ENCODE measurements around the gene METTL25B.
A peak's percentile ranks its signal among the peaks of the same experiment; 100 is the strongest.

The METTL25B gene

DNA sequence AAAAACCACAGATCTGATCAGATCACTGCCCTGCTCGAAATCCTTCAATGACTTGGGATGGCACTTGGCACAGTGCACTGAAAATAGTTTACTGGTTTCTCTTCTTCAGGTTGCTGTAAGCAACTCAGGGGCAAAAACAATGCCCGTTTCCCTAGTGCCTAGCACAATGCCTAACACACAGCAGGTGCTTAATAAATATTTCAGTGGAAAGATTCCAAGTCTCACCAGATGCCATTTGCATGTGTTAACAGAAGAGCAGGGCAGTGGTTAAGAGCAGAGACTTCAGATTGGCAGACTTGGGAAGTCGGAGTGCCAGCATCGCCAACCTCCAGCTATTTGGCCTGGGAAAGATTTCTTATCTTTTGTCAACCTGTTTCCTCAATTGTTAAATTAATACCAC is 10.9 kb upstream of the METTL25B start:
- FAIRE-seq, result no peak
- no peak for DNase-seq (ENCODE audit: insufficient read length, low spot score)

DNA sequence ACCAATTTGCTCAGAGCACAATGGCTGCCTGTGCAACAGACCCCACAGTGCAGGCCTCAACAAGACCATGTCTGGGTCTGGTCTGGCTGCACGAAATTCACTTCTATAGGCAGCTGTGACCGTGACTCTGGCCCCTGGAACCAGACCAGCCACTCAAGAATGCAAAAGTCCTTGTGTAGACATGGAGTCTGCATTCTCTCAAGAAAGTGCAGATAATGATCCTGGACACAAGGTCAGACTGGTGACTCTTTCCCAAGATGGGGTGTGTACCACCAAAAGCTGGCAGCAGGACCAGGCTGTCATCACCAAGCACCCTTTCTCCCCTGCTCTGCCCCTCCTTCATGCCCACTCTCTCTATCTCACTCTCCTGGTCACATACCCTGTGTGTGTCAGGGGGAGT is 7.1 kb upstream of the METTL25B start:
- no peak for FAIRE-seq
- TF ChIP-seq TAF1 (IDR thresholded peaks at IDR 0.05; ENCODE audit: low read depth, low read length) (no peak), PAX5 (IDR thresholded peaks at IDR 0.05; ENCODE audit: insufficient read depth, low read length, severe bottlenecking) (no peak), SPI1 (IDR thresholded peaks at IDR 0.05; ENCODE audit: low read depth, low read length) (no peak), POLR2A (IDR thresholded peaks at IDR 0.05; ENCODE audit: low read depth, low read length) (no peak), POLR2AphosphoS5 (IDR thresholded peaks at IDR 0.05; ENCODE audit: low read depth, low read length) (0 out of 2 replicates have a peak, but pooled peaks have one; percentile 27), POU2F2 (IDR thresholded peaks at IDR 0.05; ENCODE audit: low read depth, low read length) (no peak)

More for the DNA sequence above, 10.9 kb upstream of the METTL25B start:
- TF ChIP-seq POLR2A (IDR thresholded peaks at IDR 0.05; ENCODE audit: low read depth, low read length) (no peak), PAX5 (IDR thresholded peaks at IDR 0.05; ENCODE audit: insufficient read depth, low read length, severe bottlenecking) (no peak), SPI1 (IDR thresholded peaks at IDR 0.05; ENCODE audit: low read depth, low read length) (no peak), POU2F2 (IDR thresholded peaks at IDR 0.05; ENCODE audit: low read depth, low read length) (no peak), POLR2AphosphoS5 (IDR thresholded peaks at IDR 0.05; ENCODE audit: low read depth, low read length) (no peak), TAF1 (IDR thresholded peaks at IDR 0.05; ENCODE audit: low read depth, low read length) (no peak)

DNA sequence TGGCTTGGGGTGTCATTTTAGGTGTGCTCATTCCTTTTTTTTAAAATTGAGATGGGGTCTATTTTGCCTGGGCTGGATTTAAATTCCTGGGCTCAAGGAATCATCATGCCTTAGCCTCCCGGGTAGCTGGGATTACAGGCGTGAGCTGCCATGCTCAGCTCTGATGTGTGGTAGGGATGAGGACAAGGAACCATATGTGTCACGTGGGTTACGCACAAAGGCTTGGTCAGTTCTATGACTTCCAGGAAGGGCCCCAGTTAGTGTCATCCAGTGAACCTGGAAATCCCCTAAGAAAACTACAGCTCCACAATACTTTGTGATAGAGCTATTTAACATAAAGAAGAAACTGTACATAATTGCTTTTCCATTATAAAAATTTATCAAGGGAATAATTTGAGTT is 6.7 kb upstream of the METTL25B start:
- TF ChIP-seq POU2F2 (IDR thresholded peaks at IDR 0.05; ENCODE audit: low read depth, low read length) (no peak), POLR2A (IDR thresholded peaks at IDR 0.05; ENCODE audit: low read depth, low read length) (no peak), POLR2AphosphoS5 (IDR thresholded peaks at IDR 0.05; ENCODE audit: low read depth, low read length) (no peak), PAX5 (IDR thresholded peaks at IDR 0.05; ENCODE audit: insufficient read depth, low read length, severe bottlenecking) (no peak), SPI1 (IDR thresholded peaks at IDR 0.05; ENCODE audit: low read depth, low read length) (no peak), TAF1 (IDR thresholded peaks at IDR 0.05; ENCODE audit: low read depth, low read length) (no peak)
- no peak for FAIRE-seq
- DNase-seq (ENCODE audit: insufficient read length, low spot score), result no peak

More for the DNA sequence above, 7.1 kb upstream of the METTL25B start:
- no peak for DNase-seq (ENCODE audit: insufficient read length, low spot score)

DNA sequence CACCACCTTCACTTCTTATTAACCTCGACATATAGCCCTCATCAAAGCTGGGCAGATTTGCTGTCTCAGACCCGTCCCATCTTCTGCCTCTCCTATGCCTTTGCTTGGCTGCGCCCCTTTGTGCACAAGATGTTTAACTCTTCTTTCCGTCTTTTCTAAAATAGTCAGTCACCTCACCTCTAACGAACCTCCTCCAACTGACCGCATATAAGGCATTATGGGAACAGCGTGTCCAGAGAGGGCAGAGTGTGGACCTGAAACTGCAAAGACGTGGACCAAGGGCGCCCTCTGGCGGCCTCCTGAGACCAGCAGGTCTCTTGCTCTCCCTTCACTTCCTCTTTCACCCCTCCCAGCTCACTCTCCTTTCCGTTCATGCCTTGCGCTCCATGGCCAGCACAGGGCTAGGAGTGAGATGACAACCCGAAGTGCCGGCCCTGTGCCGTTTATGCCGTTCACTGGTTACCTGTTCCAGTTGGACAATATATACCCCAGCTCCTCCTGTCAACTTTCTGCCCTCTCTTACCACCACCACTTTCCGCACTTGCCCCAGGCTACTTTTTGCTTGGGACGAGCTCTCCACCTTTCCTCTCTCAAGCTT is 2.5 kb upstream of the METTL25B start:
- FAIRE-seq (peak; percentile 85), DNase-seq (ENCODE audit: insufficient read length, low spot score) (peak; percentile 67)
- TF ChIP-seq PAX5 (IDR thresholded peaks at IDR 0.05; ENCODE audit: insufficient read depth, low read length, severe bottlenecking), result no peak
- TF ChIP-seq POU2F2 (IDR thresholded peaks at IDR 0.05; ENCODE audit: low read depth, low read length), result no peak; the same call in 1 of the 2 replicates
- TF ChIP-seq POLR2A (IDR thresholded peaks at IDR 0.05; ENCODE audit: low read depth, low read length), result peak; percentile 16; the same call in 1 of the 2 replicates
- peak; percentile 99 for TF ChIP-seq SPI1 (IDR thresholded peaks at IDR 0.05; ENCODE audit: low read depth, low read length)
- TF ChIP-seq TAF1 (IDR thresholded peaks at IDR 0.05; ENCODE audit: low read depth, low read length), result no peak
- TF ChIP-seq POLR2AphosphoS5 (IDR thresholded peaks at IDR 0.05; ENCODE audit: low read depth, low read length), result no peak

DNA sequence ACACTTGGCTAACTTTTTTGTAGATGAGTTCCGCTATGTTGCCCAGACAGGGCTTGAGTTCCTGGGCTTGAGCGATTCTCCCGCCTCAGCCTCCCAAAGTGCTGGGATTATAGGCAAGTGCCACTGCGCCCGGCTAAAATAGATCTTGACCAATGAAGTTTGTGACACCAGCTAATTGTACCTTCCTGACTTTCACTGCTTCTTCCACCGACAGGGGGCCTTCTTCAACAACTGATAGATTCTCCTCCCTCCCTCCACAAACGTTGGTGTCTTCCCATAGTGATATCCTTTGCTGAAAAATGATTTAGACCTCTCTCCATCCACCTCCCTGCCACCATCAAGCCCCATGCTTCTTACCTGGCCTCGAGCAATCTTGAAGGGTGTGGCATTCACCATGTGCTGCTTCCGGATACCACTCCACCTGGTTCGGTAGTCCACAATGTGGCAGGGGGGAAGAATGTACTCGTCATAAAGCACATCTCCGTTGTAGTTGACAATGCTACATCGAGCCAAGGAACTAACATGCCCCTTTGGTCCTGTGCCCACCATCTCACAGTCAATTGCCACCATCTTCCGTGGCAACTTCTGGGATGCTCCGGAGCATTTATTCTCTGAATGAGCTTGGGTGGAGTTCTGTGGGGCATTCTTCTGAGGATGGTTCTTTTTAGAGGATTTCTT is 1.6 kb upstream of the METTL25B start:
- peak; percentile 72 for FAIRE-seq
- DNase-seq (ENCODE audit: insufficient read length, low spot score), result no peak
- no peak for TF ChIP-seq TAF1 (IDR thresholded peaks at IDR 0.05; ENCODE audit: low read depth, low read length)
- TF ChIP-seq POLR2AphosphoS5 (IDR thresholded peaks at IDR 0.05; ENCODE audit: low read depth, low read length), result no peak
- no peak for TF ChIP-seq PAX5 (IDR thresholded peaks at IDR 0.05; ENCODE audit: insufficient read depth, low read length, severe bottlenecking)
- no peak for TF ChIP-seq SPI1 (IDR thresholded peaks at IDR 0.05; ENCODE audit: low read depth, low read length)

- no peak for DNase-seq (ENCODE audit: insufficient read length, low spot score)
- no peak for FAIRE-seq
- TF ChIP-seq TAF1 (IDR thresholded peaks at IDR 0.05; ENCODE audit: low read depth, low read length) (no peak), SPI1 (IDR thresholded peaks at IDR 0.05; ENCODE audit: low read depth, low read length) (peak; percentile 61), POLR2AphosphoS5 (IDR thresholded peaks at IDR 0.05; ENCODE audit: low read depth, low read length) (no peak), PAX5 (IDR thresholded peaks at IDR 0.05; ENCODE audit: insufficient read depth, low read length, severe bottlenecking) (no peak)
These were observed 777 bp upstream of the METTL25B start for GRCh38 chr1:156727492-156727891.

- DNase-seq (ENCODE audit: insufficient read length, low spot score) (peak; percentile 88), FAIRE-seq (peak; percentile 94)
- TF ChIP-seq TAF1 (IDR thresholded peaks at IDR 0.05; ENCODE audit: low read depth, low read length), result peak; percentile 21; the same call in 1 of the 2 replicates
- TF ChIP-seq POLR2A (IDR thresholded peaks at IDR 0.05; ENCODE audit: low read depth, low read length), result peak; percentile 90
- TF ChIP-seq POLR2AphosphoS5 (IDR thresholded peaks at IDR 0.05; ENCODE audit: low read depth, low read length), result peak; percentile 84
- TF ChIP-seq SPI1 (IDR thresholded peaks at IDR 0.05; ENCODE audit: low read depth, low read length), result peak; percentile 77
- no peak for TF ChIP-seq PAX5 (IDR thresholded peaks at IDR 0.05; ENCODE audit: insufficient read depth, low read length, severe bottlenecking)
- no peak; the same call in 1 of the 2 replicates for TF ChIP-seq POU2F2 (IDR thresholded peaks at IDR 0.05; ENCODE audit: low read depth, low read length)
These were observed 562 bp downstream of the METTL25B start, which contains the start of gene ISG20L2 for GRCh38 chr1:156728599-156729462. ISG20L2 (minus strand) TSS chr1:156728766; CDS start chr1:156727652, 1,114 bp downstream.

DNA sequence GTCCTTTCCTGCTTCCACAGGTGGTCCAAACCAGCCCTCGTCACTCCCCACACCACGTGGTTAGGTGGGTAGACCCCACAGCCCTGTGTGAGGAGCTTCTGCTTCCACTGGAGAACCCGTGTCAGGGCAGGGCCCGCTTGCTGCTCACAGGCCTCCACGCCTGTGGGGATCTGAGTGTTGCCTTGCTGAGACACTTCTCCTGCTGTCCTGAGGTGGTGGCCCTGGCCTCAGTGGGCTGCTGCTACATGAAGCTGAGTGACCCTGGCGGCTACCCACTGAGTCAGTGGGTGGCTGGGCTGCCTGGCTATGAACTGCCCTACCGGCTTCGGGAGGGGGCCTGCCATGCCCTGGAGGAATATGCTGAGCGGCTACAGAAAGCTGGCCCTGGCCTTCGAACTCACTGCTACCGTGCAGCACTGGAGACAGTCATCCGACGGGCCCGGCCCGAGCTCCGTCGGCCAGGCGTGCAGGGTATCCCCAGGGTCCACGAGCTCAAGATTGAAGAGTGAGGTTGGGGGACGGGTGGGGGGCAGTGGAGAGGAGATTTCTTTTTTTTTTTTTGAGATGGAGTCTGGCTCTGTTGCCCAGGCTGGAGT is 5.8 kb downstream of the METTL25B start:
- no peak for TF ChIP-seq POLR2AphosphoS5 (IDR thresholded peaks at IDR 0.05; ENCODE audit: low read depth, low read length)
- no peak for TF ChIP-seq POLR2A (IDR thresholded peaks at IDR 0.05; ENCODE audit: low read depth, low read length)
- TF ChIP-seq TAF1 (IDR thresholded peaks at IDR 0.05; ENCODE audit: low read depth, low read length), result no peak
- no peak for TF ChIP-seq PAX5 (IDR thresholded peaks at IDR 0.05; ENCODE audit: insufficient read depth, low read length, severe bottlenecking)
- no peak for TF ChIP-seq SPI1 (IDR thresholded peaks at IDR 0.05; ENCODE audit: low read depth, low read length)
- FAIRE-seq (no peak), DNase-seq (ENCODE audit: insufficient read length, low spot score) (no peak)
